Spleen (tissue), 7 donors: ENCODE data around the gene MYO10.

Experiments used
- POLR2A ChIP-seq, 3 donors: fragments of 450-650 bp; IDR thresholded peaks; one replicate each; pipeline ENCODE4 v1.5.1; 2017; ENCODE audit warnings: antibody characterized with exemption in 3 of 3, mild to moderate bottlenecking in 1 of 3
- POLR2AphosphoS5 ChIP-seq, 3 donors: sonication (generic); formaldehyde crosslinking; IDR thresholded peaks; one replicate each; pipeline ENCODE4 v1.5.1; 2017; ENCODE audit warnings: antibody characterized with exemption in 3 of 3
- TF ChIP-seq, protein P1 (sequence below), 11 experiments: fragments of 200-600 bp in 7 of 11; fragments of 450-650 bp in 4 of 11; sonication (generic) in 4 of 11; IDR thresholded peaks in 8 of 11; conservative IDR thresholded peaks in 3 of 11; 1 replicate in 7 of 11; 2 replicates in 4 of 11; pipeline versions ENCODE4 v1.4.0 to v1.8.0; 2016 to 2021; ENCODE audit warnings: antibody characterized with exemption in 11 of 11, inconsistent platforms in 4 of 11, mild to moderate bottlenecking in 1 of 11
- donor health status: DM: no; HTN: no; CAD: no; lungs with moderate emphysema.
- donor health status: DM: no; HTN: no; CAD: no.
- donor health status: DM: no; HTN: no; CAD: no.

DNA sequence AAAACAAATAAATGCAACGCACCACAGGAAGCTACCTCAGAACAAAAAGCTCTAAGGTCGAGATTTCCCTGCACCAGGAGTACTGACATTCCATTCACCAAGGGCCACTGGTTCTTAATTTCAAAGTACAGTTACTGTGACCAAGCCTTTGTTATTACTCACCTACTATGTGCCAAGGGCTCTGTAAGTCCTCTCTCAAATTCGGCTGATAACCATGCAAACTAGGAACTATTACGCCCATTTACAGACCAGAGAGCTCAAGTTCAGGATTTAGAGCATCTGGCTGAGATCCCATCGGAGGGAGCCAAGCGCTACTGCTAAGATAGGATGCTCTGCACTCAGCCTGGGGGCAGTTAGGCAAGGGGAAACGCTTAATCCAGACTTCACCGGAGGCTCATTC is 5.6 kb downstream of the MYO10 start:
- TF ChIP-seq, protein P1, sequence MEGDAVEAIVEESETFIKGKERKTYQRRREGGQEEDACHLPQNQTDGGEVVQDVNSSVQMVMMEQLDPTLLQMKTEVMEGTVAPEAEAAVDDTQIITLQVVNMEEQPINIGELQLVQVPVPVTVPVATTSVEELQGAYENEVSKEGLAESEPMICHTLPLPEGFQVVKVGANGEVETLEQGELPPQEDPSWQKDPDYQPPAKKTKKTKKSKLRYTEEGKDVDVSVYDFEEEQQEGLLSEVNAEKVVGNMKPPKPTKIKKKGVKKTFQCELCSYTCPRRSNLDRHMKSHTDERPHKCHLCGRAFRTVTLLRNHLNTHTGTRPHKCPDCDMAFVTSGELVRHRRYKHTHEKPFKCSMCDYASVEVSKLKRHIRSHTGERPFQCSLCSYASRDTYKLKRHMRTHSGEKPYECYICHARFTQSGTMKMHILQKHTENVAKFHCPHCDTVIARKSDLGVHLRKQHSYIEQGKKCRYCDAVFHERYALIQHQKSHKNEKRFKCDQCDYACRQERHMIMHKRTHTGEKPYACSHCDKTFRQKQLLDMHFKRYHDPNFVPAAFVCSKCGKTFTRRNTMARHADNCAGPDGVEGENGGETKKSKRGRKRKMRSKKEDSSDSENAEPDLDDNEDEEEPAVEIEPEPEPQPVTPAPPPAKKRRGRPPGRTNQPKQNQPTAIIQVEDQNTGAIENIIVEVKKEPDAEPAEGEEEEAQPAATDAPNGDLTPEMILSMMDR (IDR thresholded peaks at IDR 0.05 in 8 of 11, conservative IDR thresholded peaks at IDR 0.05 in 3 of 11) = no peak
- TF ChIP-seq POLR2AphosphoS5 (IDR thresholded peaks at IDR 0.05) (no peak), POLR2A (IDR thresholded peaks at IDR 0.05) (no peak)
